Gastrocnemius medialis (tissue), 4 donors: ENCODE data around the gene KRTAP9-7.
"Not testable (repeated sequence)": the region's sequence is repeated elsewhere in the genome, so short reads cannot be mapped to it uniquely, and the experiment has no call there.

Source experiments
- POLR2A ChIP-seq, 2 donors: fragments of 450-650 bp; IDR thresholded peaks; one replicate each; pipeline ENCODE4 v1.6.1; 2017; ENCODE audit warnings: antibody characterized with exemption in 2 of 2, mild to moderate bottlenecking in 2 of 2, moderate library complexity in 2 of 2
- TF ChIP-seq, protein P1 (sequence below), 5 experiments: fragments of 450-650 bp in 3 of 5; fragments of 200-600 bp in 2 of 5; sonication (generic) in 2 of 5; IDR thresholded peaks in 4 of 5; conservative IDR thresholded peaks in 1 of 5; 1 replicate in 4 of 5; 2 replicates in 1 of 5; pipeline ENCODE4 v1.5.1; 2016 to 2019; ENCODE audit warnings: antibody characterized with exemption in 5 of 5, mild to moderate bottlenecking in 3 of 5, moderate library complexity in 3 of 5

DNA sequence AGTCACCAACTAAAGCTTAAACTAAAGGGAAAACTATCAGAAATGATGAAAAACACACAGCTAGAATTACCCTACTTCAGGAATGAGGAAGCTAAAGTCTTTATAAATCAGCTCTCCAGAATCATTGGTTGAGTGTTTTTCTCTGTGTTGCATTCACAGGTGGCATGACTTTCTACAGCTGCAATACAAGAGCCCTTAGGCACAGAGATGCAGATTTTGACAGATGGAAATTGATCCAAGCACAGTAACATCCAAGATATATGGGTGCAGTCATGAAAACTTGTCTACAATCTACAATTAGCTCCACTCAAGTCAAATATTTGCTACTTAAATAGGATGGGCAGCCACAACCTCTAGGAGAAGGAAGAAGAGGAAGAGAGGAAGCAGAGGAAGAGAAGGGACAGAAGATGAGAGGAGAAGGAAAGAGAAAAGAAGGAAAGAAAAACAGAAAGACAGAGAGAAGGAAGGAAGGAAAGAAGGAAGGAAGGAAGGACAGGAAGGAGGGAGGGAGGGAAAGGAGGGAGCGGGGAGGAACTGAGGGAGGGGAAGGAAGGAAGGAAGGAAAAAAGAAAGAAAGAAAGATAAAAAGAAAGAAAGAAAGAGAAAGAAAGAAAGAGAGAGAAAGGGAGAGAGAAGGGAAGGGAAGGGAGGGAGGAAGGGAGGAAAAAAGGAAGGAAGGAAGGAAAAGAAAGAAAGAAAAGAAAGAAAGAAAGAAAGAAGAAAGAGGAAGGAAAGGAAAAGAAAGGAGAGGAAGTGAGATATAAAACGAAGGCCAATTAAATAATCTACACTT is 28.3 kb upstream of the KRTAP9-7 start:
- TF ChIP-seq POLR2A (IDR thresholded peaks at IDR 0.05) = not testable (repeated sequence)
- TF ChIP-seq, protein P1, sequence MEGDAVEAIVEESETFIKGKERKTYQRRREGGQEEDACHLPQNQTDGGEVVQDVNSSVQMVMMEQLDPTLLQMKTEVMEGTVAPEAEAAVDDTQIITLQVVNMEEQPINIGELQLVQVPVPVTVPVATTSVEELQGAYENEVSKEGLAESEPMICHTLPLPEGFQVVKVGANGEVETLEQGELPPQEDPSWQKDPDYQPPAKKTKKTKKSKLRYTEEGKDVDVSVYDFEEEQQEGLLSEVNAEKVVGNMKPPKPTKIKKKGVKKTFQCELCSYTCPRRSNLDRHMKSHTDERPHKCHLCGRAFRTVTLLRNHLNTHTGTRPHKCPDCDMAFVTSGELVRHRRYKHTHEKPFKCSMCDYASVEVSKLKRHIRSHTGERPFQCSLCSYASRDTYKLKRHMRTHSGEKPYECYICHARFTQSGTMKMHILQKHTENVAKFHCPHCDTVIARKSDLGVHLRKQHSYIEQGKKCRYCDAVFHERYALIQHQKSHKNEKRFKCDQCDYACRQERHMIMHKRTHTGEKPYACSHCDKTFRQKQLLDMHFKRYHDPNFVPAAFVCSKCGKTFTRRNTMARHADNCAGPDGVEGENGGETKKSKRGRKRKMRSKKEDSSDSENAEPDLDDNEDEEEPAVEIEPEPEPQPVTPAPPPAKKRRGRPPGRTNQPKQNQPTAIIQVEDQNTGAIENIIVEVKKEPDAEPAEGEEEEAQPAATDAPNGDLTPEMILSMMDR (IDR thresholded peaks at IDR 0.05 in 4 of 5, conservative IDR thresholded peaks at IDR 0.05 in 1 of 5) = not testable (repeated sequence)
